GM23338 (cell line): ENCODE results near the gene NAA11. TPM values are rescaled to one million over a fixed set of nuclear protein-coding genes. Genes with fewer than 3 reads are reported as not detected.

Experiments used
- ATAC-seq: fragments of 200-7000 bp; cut with Tn5 transposase; 3 replicates; pipeline ENCODE4 v1.9.1; 2020
- DNase-seq: peaks from one replicate; pipeline ENCODE4 v3.0.0-alpha.2; 2015; ENCODE audit warnings: low spot score
- H2AFZ ChIP-seq: fragments of 200-600 bp; sonication (generic); 2 replicates; pipeline ENCODE4 v1.8.0; 2016; ENCODE audit warnings: antibody characterized with exemption, mild to moderate bottlenecking, moderate library complexity
- H3F3A ChIP-seq: fragments of 200-600 bp; sonication (generic); replicated peaks from 2 replicates; pipeline ENCODE4 v1.8.0; 2017; ENCODE audit warnings: antibody characterized with exemption, mixed run types, low read depth
- H3K27ac ChIP-seq: fragments of 200-600 bp; sonication (generic); 2 replicates; pipeline ENCODE4 v1.6.1; 2016; ENCODE audit warnings: low read depth
- H3K27me3 ChIP-seq: fragments of 200-600 bp; sonication (generic); 2 replicates; pipeline ENCODE4 v1.8.0; 2016; ENCODE audit warnings: mild to moderate bottlenecking, mixed run types, moderate library complexity; ENCODE audit not compliant: insufficient read depth
- H3K36me3 ChIP-seq: fragments of 200-600 bp; sonication (generic); 2 replicates; pipeline ENCODE4 v1.8.0; 2016; ENCODE audit warnings: mild to moderate bottlenecking; ENCODE audit not compliant: insufficient read depth
- H3K4me1 ChIP-seq: fragments of 200-600 bp; sonication (generic); 2 replicates; pipeline ENCODE4 v1.8.0; 2016; ENCODE audit warnings: mild to moderate bottlenecking, moderate library complexity; ENCODE audit not compliant: insufficient read depth
- H3K4me2 ChIP-seq: fragments of 200-600 bp; sonication (generic); 2 replicates; pipeline ENCODE4 v1.7.1; 2017; ENCODE audit warnings: mixed run types
- H3K4me3 ChIP-seq: fragments of 200-600 bp; sonication (generic); 2 replicates; pipeline ENCODE4 v1.6.1; 2016; ENCODE audit warnings: mixed run types
- H3K79me2 ChIP-seq: fragments of 200-600 bp; sonication (generic); replicated peaks from 2 replicates; pipeline ENCODE4 v1.8.0; 2017; ENCODE audit warnings: mild to moderate bottlenecking; ENCODE audit not compliant: insufficient read depth
- H3K9me2 ChIP-seq: fragments of 200-600 bp; sonication (generic); 2 replicates; pipeline ENCODE4 v1.8.0; 2017; ENCODE audit not compliant: insufficient read depth
- H4K20me1 ChIP-seq: fragments of 200-600 bp; sonication (generic); replicated peaks from 2 replicates; pipeline ENCODE4 v1.8.0; 2017; ENCODE audit warnings: mild to moderate bottlenecking; ENCODE audit not compliant: insufficient read depth
- H3K27ac Mint-ChIP-seq: 2 replicates; pipeline ENCODE4 v1.8.0; 2020; ENCODE audit warnings: inconsistent platforms, mild to moderate bottlenecking, moderate library complexity, mixed read lengths
- H3K27me3 Mint-ChIP-seq: 3 replicates; pipeline ENCODE4 v1.8.0; 2022; ENCODE audit warnings: low read depth, mild to moderate bottlenecking, moderate library complexity, mixed read lengths, inconsistent platforms; ENCODE audit not compliant: insufficient read depth, poor library complexity
- H3K36me3 Mint-ChIP-seq: 3 replicates; pipeline ENCODE4 v1.8.0; 2021; ENCODE audit warnings: low read depth, mild to moderate bottlenecking, inconsistent platforms, moderate library complexity, mixed read lengths
- H3K4me1 Mint-ChIP-seq: 3 replicates; pipeline ENCODE4 v1.8.0; 2020; ENCODE audit warnings: mild to moderate bottlenecking, inconsistent platforms, mixed read lengths
- H3K4me3 Mint-ChIP-seq: 3 replicates; pipeline ENCODE4 v1.8.0; 2021; ENCODE audit warnings: moderate library complexity, mild to moderate bottlenecking, inconsistent platforms, mixed read lengths
- H3K9me3 Mint-ChIP-seq: 3 replicates; pipeline ENCODE4 v1.8.0; 2020; ENCODE audit warnings: moderate library complexity, mild to moderate bottlenecking, inconsistent platforms, mixed read lengths
- CREB1 ChIP-seq: fragments of 250-450 bp; sonication (Bioruptor Pico); IDR thresholded peaks from 2 replicates; pipeline ENCODE4 v1.5.0; 2020; ENCODE audit warnings: low read depth, mild to moderate bottlenecking, moderate library complexity
- EZH2 ChIP-seq: fragments of 200-600 bp; sonication (generic); IDR thresholded peaks from one replicate; pipeline ENCODE4 v1.8.0; 2017; ENCODE audit warnings: antibody characterized with exemption, mild to moderate bottlenecking, low read depth; ENCODE audit not compliant: unreplicated experiment
- EZH2phosphoT487 ChIP-seq: fragments of 200-600 bp; sonication (generic); IDR thresholded peaks from one replicate; pipeline ENCODE4 v1.8.1; 2018; ENCODE audit warnings: antibody characterized with exemption; ENCODE audit not compliant: unreplicated experiment
- JUNB ChIP-seq: IDR thresholded peaks from one replicate; pipeline ENCODE4 v1.6.1; 2016; ENCODE audit warnings: antibody characterized with exemption; ENCODE audit not compliant: unreplicated experiment
- NANOG ChIP-seq: IDR thresholded peaks from 2 replicates; pipeline ENCODE4 v1.6.1; 2016; ENCODE audit warnings: antibody characterized with exemption, borderline replicate concordance
- POLR2AphosphoS5 ChIP-seq: IDR thresholded peaks from 2 replicates; pipeline ENCODE4 v1.6.1; 2016; ENCODE audit warnings: antibody characterized with exemption, low read depth
- STAT1 ChIP-seq: IDR thresholded peaks from one replicate; pipeline ENCODE4 v1.6.1; 2016; ENCODE audit warnings: antibody characterized with exemption; ENCODE audit not compliant: unreplicated experiment
- ZNF114 ChIP-seq: fragments of 250-450 bp; sonication (Bioruptor Pico); IDR thresholded peaks from 2 replicates; pipeline ENCODE4 v1.5.0; 2020; ENCODE audit warnings: mild to moderate bottlenecking, moderate library complexity
- polyA plus RNA-seq: library from polyadenylated mRNA; unstranded; fragments of >200 nt; fragmentation: Nextera tagmentation; extraction: Ambion mirVana; gene quantifications from 2 replicates; pipeline ENCODE4 v1.2.1, GENCODE V29; 2016
- total RNA-seq: library from RNA; depleted of rRNA; stranded (reverse); fragments of >200 nt; shearing (Covaris generic); gene quantifications from 2 replicates; pipeline ENCODE4 v1.2.3, GENCODE V29; 2014
- TF ChIP-seq, protein P1 (sequence below): fragments of 250-450 bp; sonication (Bioruptor Pico); IDR thresholded peaks from 2 replicates; pipeline ENCODE4 v1.5.0; 2020; ENCODE audit warnings: mild to moderate bottlenecking, moderate library complexity
- TF ChIP-seq, protein P2 (sequence below): IDR thresholded peaks from 2 replicates; pipeline ENCODE4 v1.6.1; 2016; ENCODE audit warnings: antibody characterized with exemption
- TF ChIP-seq, protein P3 (sequence below), 2 experiments: fragments of 200-600 bp in 1 of 2; sonication (generic) in 1 of 2; conservative IDR thresholded peaks; 2 replicates each; pipeline versions ENCODE4 v1.5.1 to v1.6.1; 2016 to 2017; ENCODE audit warnings: antibody characterized with exemption in 2 of 2, low read depth in 2 of 2, mild to moderate bottlenecking in 2 of 2, moderate library complexity in 1 of 2
- TF ChIP-seq, protein P4 (sequence below): IDR thresholded peaks from one replicate; pipeline ENCODE4 v1.6.1; 2018; ENCODE audit warnings: antibody characterized with exemption; ENCODE audit not compliant: unreplicated experiment

The NAA11 gene
- total and polyA plus RNA-seq, 2 experiments from 2014 or later, result not detected

DNA sequence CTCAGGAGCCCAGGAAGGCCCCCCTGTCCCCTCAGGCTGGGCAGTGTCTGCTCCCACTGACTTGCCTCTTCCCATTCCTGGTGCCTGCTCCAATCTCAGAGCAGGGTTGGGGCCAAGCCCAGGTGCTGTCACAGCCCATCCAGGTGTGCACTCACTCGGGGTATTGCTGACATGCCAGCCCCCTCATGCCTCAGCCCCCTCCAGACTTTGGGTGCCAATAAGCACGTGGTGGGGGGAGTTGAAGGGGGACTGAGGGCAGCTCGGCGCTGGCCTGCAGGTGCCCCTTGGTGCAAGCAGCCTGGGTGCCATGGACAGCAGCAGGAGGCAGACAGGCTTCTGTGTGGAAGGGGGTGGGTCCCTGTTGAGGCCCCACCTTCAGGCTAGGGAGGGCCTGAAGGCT, 28.4 kb downstream of the NAA11 start (continued):
- TF ChIP-seq, protein P1, sequence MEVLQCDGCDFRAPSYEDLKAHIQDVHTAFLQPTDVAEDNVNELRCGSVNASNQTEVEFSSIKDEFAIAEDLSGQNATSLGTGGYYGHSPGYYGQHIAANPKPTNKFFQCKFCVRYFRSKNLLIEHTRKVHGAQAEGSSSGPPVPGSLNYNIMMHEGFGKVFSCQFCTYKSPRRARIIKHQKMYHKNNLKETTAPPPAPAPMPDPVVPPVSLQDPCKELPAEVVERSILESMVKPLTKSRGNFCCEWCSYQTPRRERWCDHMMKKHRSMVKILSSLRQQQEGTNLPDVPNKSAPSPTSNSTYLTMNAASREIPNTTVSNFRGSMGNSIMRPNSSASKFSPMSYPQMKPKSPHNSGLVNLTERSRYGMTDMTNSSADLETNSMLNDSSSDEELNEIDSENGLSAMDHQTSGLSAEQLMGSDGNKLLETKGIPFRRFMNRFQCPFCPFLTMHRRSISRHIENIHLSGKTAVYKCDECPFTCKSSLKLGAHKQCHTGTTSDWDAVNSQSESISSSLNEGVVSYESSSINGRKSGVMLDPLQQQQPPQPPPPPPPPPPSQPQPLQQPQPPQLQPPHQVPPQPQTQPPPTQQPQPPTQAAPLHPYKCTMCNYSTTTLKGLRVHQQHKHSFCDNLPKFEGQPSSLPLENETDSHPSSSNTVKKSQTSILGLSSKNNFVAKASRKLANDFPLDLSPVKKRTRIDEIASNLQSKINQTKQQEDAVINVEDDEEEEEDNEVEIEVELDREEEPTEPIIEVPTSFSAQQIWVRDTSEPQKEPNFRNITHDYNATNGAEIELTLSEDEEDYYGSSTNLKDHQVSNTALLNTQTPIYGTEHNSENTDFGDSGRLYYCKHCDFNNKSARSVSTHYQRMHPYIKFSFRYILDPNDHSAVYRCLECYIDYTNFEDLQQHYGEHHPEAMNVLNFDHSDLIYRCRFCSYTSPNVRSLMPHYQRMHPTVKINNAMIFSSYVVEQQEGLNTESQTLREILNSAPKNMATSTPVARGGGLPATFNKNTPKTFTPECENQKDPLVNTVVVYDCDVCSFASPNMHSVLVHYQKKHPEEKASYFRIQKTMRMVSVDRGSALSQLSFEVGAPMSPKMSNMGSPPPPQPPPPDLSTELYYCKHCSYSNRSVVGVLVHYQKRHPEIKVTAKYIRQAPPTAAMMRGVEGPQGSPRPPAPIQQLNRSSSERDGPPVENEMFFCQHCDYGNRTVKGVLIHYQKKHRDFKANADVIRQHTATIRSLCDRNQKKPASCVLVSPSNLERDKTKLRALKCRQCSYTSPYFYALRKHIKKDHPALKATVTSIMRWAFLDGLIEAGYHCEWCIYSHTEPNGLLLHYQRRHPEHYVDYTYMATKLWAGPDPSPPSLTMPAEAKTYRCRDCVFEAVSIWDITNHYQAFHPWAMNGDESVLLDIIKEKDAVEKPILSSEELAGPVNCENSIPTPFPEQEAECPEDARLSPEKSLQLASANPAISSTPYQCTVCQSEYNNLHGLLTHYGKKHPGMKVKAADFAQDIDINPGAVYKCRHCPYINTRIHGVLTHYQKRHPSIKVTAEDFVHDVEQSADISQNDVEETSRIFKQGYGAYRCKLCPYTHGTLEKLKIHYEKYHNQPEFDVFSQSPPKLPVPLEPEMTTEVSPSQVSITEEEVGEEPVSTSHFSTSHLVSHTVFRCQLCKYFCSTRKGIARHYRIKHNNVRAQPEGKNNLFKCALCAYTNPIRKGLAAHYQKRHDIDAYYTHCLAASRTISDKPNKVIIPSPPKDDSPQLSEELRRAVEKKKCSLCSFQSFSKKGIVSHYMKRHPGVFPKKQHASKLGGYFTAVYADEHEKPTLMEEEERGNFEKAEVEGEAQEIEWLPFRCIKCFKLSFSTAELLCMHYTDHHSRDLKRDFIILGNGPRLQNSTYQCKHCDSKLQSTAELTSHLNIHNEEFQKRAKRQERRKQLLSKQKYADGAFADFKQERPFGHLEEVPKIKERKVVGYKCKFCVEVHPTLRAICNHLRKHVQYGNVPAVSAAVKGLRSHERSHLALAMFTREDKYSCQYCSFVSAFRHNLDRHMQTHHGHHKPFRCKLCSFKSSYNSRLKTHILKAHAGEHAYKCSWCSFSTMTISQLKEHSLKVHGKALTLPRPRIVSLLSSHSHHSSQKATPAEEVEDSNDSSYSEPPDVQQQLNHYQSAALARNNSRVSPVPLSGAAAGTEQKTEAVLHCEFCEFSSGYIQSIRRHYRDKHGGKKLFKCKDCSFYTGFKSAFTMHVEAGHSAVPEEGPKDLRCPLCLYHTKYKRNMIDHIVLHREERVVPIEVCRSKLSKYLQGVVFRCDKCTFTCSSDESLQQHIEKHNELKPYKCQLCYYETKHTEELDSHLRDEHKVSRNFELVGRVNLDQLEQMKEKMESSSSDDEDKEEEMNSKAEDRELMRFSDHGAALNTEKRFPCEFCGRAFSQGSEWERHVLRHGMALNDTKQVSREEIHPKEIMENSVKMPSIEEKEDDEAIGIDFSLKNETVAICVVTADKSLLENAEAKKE (CRISPR knock-in tag), result no peak
- TF ChIP-seq, protein P2, sequence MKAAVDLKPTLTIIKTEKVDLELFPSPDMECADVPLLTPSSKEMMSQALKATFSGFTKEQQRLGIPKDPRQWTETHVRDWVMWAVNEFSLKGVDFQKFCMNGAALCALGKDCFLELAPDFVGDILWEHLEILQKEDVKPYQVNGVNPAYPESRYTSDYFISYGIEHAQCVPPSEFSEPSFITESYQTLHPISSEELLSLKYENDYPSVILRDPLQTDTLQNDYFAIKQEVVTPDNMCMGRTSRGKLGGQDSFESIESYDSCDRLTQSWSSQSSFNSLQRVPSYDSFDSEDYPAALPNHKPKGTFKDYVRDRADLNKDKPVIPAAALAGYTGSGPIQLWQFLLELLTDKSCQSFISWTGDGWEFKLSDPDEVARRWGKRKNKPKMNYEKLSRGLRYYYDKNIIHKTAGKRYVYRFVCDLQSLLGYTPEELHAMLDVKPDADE, result no peak

DNA sequence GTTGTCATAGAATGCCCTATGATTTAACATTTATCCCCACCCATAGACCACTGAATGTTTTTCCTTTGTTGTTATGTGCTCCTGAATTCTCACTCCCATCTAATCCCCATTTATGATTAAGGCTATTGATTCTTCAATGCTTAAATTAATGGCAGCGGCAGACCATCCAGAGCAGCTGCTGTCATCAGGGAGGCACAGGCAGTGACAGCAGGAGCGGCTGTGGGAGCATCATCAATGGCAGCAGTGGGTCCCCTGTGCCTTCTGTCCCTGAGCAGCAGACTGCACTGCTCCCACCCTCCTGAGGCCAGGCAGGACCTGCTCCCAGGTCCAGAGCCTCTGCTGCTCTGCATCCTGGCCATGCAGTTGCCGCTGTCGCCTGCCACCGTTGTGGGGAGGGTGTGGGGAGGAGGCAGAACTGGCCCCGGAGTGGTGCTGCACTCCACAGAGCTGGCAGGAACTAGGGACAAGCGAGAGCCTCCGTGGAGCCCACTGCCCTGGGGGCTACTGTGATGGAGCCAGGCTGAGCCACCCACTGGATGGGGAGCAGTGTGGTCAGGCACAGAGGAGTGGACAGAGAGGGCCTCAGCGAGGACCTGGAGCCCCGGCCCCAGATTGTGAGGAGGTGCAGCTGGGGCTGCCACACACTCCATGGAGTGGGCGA, 29.0 kb downstream of the NAA11 start:
- DNase-seq, result no peak
- Histone ChIP-seq H3K9me2 (peaks cover 2% of the 10 kb centered on the region; the same call in 1 of the 2 replicates), H3K79me2 (no peaks in the 10 kb centered on the region), H3K27ac (no peak overlapping the region), H3K4me2 (no peak overlapping the region), H3K4me1 (no peaks in the 10 kb centered on the region), H4K20me1 (no peaks in the 10 kb centered on the region), H3K36me3 (no peaks in the 10 kb centered on the region), H3K4me3 (no peak overlapping the region), H3K27me3 (no peaks in the 10 kb centered on the region), H2AFZ (no peak overlapping the region), H3F3A (no peaks in the 10 kb centered on the region)
- Mint-ChIP-seq H3K36me3 (no peaks in the 10 kb centered on the region), H3K9me3 (no peaks in the 10 kb centered on the region), H3K27ac (no peak overlapping the region), H3K27me3 (no peaks in the 10 kb centered on the region), H3K4me3 (no peak overlapping the region), H3K4me1 (no peaks in the 10 kb centered on the region)
- ATAC-seq, result no peak
- TF ChIP-seq EZH2phosphoT487, result no peak
- TF ChIP-seq CREB1 (CRISPR knock-in tag), result no peak
- TF ChIP-seq, protein P3, sequence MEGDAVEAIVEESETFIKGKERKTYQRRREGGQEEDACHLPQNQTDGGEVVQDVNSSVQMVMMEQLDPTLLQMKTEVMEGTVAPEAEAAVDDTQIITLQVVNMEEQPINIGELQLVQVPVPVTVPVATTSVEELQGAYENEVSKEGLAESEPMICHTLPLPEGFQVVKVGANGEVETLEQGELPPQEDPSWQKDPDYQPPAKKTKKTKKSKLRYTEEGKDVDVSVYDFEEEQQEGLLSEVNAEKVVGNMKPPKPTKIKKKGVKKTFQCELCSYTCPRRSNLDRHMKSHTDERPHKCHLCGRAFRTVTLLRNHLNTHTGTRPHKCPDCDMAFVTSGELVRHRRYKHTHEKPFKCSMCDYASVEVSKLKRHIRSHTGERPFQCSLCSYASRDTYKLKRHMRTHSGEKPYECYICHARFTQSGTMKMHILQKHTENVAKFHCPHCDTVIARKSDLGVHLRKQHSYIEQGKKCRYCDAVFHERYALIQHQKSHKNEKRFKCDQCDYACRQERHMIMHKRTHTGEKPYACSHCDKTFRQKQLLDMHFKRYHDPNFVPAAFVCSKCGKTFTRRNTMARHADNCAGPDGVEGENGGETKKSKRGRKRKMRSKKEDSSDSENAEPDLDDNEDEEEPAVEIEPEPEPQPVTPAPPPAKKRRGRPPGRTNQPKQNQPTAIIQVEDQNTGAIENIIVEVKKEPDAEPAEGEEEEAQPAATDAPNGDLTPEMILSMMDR (conservative IDR thresholded peaks at IDR 0.05; ENCODE audit: low read depth in 2 of 2), result no peak
- no peak for TF ChIP-seq POLR2AphosphoS5
- TF ChIP-seq JUNB, result no peak
- TF ChIP-seq ZNF114 (CRISPR knock-in tag), result no peak
- no peak for TF ChIP-seq NANOG
- TF ChIP-seq STAT1, result no peak
- TF ChIP-seq, protein P4, sequence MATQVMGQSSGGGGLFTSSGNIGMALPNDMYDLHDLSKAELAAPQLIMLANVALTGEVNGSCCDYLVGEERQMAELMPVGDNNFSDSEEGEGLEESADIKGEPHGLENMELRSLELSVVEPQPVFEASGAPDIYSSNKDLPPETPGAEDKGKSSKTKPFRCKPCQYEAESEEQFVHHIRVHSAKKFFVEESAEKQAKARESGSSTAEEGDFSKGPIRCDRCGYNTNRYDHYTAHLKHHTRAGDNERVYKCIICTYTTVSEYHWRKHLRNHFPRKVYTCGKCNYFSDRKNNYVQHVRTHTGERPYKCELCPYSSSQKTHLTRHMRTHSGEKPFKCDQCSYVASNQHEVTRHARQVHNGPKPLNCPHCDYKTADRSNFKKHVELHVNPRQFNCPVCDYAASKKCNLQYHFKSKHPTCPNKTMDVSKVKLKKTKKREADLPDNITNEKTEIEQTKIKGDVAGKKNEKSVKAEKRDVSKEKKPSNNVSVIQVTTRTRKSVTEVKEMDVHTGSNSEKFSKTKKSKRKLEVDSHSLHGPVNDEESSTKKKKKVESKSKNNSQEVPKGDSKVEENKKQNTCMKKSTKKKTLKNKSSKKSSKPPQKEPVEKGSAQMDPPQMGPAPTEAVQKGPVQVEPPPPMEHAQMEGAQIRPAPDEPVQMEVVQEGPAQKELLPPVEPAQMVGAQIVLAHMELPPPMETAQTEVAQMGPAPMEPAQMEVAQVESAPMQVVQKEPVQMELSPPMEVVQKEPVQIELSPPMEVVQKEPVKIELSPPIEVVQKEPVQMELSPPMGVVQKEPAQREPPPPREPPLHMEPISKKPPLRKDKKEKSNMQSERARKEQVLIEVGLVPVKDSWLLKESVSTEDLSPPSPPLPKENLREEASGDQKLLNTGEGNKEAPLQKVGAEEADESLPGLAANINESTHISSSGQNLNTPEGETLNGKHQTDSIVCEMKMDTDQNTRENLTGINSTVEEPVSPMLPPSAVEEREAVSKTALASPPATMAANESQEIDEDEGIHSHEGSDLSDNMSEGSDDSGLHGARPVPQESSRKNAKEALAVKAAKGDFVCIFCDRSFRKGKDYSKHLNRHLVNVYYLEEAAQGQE, result no peak
- TF ChIP-seq EZH2, result no peak
